Retina (tissue), 1 donor: ENCODE measurements around the gene CDCP2.

Experiments
- DNase-seq: peaks from one replicate; pipeline ENCODE4 v3.0.0-alpha.2; 2016

Gene CDCP2

GRCh38 chr1:54152696-54153095 lies at the start of gene CDCP2:
CDCP2 (minus strand) TSS chr1:54153000; CDS start chr1:54152922, 78 bp downstream.
- DNase-seq: no peak

GRCh38 chr1:54200519-54200997 lies 47.8 kb upstream of the CDCP2 start:
- no peak for DNase-seq

GRCh38 chr1:54199765-54200518 lies 47.1 kb upstream of the CDCP2 start, which contains the start of the genes CYB5RL and MRPL37:
CYB5RL (minus strand) TSS chr1:54200030; CDS start chr1:54195616, 4,414 bp downstream.
MRPL37 (plus strand) TSS chr1:54200167; CDS start chr1:54200244, 77 bp downstream.
- DNase-seq: peak; percentile 96

GRCh38 chr1:54199151-54199764 lies 46.5 kb upstream of the CDCP2 start:
- no peak for DNase-seq

GRCh38 chr1:54193453-54193852 lies 40.7 kb upstream of the CDCP2 start:
- DNase-seq: no peak

- DNase-seq: no peak
Measured at GRCh38 chr1:54191525-54191924, 38.7 kb upstream of the CDCP2 start.

- no peak for DNase-seq
Measured at GRCh38 chr1:54190526-54190925, 37.7 kb upstream of the CDCP2 start.

- no peak for DNase-seq
Measured at GRCh38 chr1:54188291-54188690, 35.5 kb upstream of the CDCP2 start.

- no peak for DNase-seq
Measured at GRCh38 chr1:54186056-54186455, 33.3 kb upstream of the CDCP2 start.

GRCh38 chr1:54180701-54181360 lies 28.0 kb upstream of the CDCP2 start:
- peak; percentile 44 for DNase-seq

- no peak for DNase-seq
Measured at GRCh38 chr1:54178296-54179070, 25.7 kb upstream of the CDCP2 start.

GRCh38 chr1:54177726-54178125 lies 24.9 kb upstream of the CDCP2 start:
- no peak for DNase-seq

GRCh38 chr1:54176621-54177327 lies 24.0 kb upstream of the CDCP2 start:
- no peak for DNase-seq

GRCh38 chr1:54174106-54174505 lies 21.3 kb upstream of the CDCP2 start:
- DNase-seq: no peak

GRCh38 chr1:54173681-54174080 lies 20.9 kb upstream of the CDCP2 start:
- DNase-seq: no peak

GRCh38 chr1:54172614-54173599 lies 20.1 kb upstream of the CDCP2 start:
- DNase-seq: no peak

GRCh38 chr1:54171606-54172005 lies 18.8 kb upstream of the CDCP2 start:
- DNase-seq: no peak

GRCh38 chr1:54171016-54171415 lies 18.2 kb upstream of the CDCP2 start:
- DNase-seq: no peak

GRCh38 chr1:54169068-54169467 lies 16.3 kb upstream of the CDCP2 start:
- DNase-seq: no peak

GRCh38 chr1:54168206-54168965 lies 15.6 kb upstream of the CDCP2 start:
- DNase-seq: no peak
